ENCODE measurements around the gene PPP6R3.

The PPP6R3 gene

DNA sequence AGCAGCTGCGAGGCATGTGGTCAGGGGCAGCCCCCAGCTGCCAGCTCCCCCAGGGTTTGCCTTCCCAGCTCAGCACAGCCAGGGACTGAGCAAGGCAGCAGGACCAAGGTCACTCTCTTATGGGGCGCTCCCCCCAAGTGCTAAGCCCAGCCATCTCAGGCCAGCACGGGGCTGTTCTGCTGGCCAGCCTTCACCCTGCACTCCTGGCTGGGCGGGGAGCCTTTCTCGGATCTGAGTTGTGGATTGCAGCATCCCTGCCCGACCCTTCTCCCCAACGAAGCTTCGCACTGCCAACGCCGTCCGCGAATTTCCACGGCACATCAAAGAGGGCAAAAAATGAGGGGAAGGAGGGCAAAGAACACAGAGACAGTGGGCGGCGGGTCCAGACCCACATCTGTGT is 181.3 kb downstream of the PPP6R3 start:
- TF ChIP-seq, protein P1, sequence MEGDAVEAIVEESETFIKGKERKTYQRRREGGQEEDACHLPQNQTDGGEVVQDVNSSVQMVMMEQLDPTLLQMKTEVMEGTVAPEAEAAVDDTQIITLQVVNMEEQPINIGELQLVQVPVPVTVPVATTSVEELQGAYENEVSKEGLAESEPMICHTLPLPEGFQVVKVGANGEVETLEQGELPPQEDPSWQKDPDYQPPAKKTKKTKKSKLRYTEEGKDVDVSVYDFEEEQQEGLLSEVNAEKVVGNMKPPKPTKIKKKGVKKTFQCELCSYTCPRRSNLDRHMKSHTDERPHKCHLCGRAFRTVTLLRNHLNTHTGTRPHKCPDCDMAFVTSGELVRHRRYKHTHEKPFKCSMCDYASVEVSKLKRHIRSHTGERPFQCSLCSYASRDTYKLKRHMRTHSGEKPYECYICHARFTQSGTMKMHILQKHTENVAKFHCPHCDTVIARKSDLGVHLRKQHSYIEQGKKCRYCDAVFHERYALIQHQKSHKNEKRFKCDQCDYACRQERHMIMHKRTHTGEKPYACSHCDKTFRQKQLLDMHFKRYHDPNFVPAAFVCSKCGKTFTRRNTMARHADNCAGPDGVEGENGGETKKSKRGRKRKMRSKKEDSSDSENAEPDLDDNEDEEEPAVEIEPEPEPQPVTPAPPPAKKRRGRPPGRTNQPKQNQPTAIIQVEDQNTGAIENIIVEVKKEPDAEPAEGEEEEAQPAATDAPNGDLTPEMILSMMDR (IDR thresholded peaks at IDR 0.05; ENCODE audit: low read depth, low read length), result no peak
- H3K27ac ChIP-seq, result no peak overlapping the region
- H3K27me3 ChIP-seq (ENCODE audit: insufficient read depth, low read depth, severe bottlenecking), result no peaks in the 10 kb centered on the region
- no peak overlapping the region for H3K4me3 ChIP-seq (ENCODE audit: low read depth, low read length)
- H3K9me3 ChIP-seq (ENCODE audit: severe bottlenecking), result peaks cover 1% of the 10 kb centered on the region
- no peaks in the 10 kb centered on the region for H3K36me3 ChIP-seq
- no peak for DNase-seq

DNA sequence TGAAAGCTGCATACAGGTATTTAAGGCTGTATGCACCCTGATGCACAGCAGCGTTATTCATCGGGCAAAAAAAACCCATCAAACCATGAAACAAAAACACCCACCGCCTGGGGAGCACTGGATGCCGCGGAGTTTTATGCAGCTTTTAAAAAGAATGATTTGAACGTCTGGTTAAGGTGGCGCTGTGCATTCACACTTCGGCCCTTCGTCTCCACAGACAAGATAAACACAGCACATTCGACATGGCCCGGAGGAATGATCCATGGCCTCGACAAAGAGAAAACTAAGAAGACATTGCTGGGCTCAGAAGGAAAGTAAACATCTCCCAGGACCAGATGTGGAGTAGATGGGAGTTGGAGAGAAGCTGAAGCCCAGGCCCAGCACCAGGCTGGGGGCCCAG is 183.0 kb downstream of the PPP6R3 start:
- Histone ChIP-seq H3K27me3 (ENCODE audit: insufficient read depth, low read depth, severe bottlenecking) (no peaks in the 10 kb centered on the region), H3K36me3 (no peaks in the 10 kb centered on the region), H3K27ac (no peak overlapping the region), H3K4me3 (ENCODE audit: low read depth, low read length) (no peak overlapping the region), H3K9me3 (ENCODE audit: severe bottlenecking) (peaks cover 6% of the 10 kb centered on the region)
- no peak for DNase-seq
- TF ChIP-seq, protein P1 (IDR thresholded peaks at IDR 0.05; ENCODE audit: low read depth, low read length), result no peak

DNA sequence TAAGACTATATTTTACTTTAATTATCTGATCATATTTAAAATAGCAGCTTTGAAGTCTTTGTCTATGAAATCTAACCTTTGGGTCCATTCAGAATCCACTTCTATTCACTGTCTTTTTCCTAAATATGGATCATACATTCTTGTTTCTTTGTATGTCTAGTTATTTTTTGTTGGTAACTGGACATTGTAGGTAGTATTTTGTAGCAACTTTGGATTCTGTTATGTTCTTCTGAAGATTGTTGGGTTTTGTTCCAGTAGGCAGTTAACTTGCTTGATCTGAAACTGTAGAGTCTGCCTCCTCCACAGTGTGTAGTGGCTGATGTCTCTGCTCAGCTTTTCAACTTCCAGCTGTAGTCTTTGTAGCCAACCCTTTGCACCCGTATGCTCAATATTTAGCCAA is 186.3 kb downstream of the PPP6R3 start:
- no peaks in the 10 kb centered on the region for H3K36me3 ChIP-seq
- TF ChIP-seq, protein P1 (IDR thresholded peaks at IDR 0.05; ENCODE audit: low read depth, low read length), result no peak
- H3K27ac ChIP-seq, result no peak overlapping the region
- no peaks in the 10 kb centered on the region for H3K27me3 ChIP-seq (ENCODE audit: insufficient read depth, low read depth, severe bottlenecking)
- DNase-seq, result no peak
- peaks cover 6% of the 10 kb centered on the region for H3K9me3 ChIP-seq (ENCODE audit: severe bottlenecking)
- H3K4me3 ChIP-seq (ENCODE audit: low read depth, low read length), result no peak overlapping the region

DNA sequence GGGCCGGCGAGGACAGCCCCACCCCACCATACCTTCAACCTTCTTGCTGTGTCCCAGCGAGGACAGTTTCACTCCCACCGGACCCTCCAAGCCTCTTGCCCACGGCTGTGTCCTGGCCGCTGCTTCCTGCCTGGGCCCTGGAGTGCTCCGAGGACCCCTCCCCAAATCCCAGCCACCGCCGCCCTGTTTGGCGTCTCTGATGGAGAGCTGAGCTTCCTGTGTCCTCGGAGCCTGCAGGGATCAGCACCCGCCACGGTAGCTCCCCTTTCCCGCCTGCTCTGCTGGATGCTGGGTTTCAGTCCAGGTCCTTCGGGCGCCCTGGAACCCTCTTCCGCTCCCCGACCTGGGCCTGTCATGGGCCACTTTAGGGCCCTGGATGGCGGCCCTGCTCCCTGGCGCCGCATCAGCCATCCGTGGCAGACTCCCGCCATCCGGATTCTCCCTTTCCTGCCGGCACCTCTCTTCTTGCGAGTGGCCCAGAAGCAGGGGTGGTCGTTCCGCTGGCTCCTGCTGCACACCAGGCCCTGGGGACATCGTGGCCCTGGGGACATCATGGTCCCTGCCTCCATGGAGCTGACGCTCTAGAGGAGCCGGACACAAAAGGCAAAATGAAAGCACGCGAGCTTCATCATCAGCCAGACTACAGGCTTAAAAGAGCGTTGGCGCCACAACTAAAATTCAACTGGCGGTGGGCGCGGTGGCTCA is 189.5 kb downstream of the PPP6R3 start:
- DNase-seq, result peak; percentile 30
- Histone ChIP-seq H3K27me3 (ENCODE audit: insufficient read depth, low read depth, severe bottlenecking) (no peaks in the 10 kb centered on the region), H3K9me3 (ENCODE audit: severe bottlenecking) (peaks cover 10% of the 10 kb centered on the region), H3K27ac (no peak overlapping the region), H3K36me3 (no peaks in the 10 kb centered on the region), H3K4me3 (ENCODE audit: low read depth, low read length) (no peak overlapping the region)
- TF ChIP-seq, protein P1 (IDR thresholded peaks at IDR 0.05; ENCODE audit: low read depth, low read length), result no peak

DNA sequence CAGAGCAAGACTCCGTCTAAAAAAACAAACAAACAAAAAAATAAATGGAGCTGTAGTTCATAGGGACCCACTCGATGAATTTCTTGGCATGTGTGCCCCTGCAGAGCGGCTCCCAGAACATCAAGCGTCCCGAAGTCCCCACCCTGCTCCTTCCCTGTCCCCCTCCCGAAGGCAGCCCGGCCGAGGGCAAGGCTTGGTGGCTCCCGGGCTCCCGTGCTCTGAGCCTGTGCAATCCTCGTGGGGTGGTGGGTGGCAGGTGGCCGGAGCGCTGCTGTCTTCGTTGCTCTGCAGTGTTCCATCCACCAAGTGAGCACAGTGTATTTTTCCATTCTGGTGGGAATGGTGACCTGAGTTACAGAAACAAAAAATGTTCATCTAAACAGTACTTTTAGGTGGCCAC is 190.2 kb downstream of the PPP6R3 start:
- DNase-seq, result no peak
- H3K27me3 ChIP-seq (ENCODE audit: insufficient read depth, low read depth, severe bottlenecking), result no peaks in the 10 kb centered on the region

More for the DNA sequence above, 190.2 kb downstream of the PPP6R3 start:
- TF ChIP-seq, protein P1 (IDR thresholded peaks at IDR 0.05; ENCODE audit: low read depth, low read length), result no peak
- H3K27ac ChIP-seq, result no peak overlapping the region
- peaks cover 12% of the 10 kb centered on the region for H3K9me3 ChIP-seq (ENCODE audit: severe bottlenecking)
- H3K4me3 ChIP-seq (ENCODE audit: low read depth, low read length), result no peak overlapping the region
- H3K36me3 ChIP-seq, result no peaks in the 10 kb centered on the region

Measured in WERI-Rb-1 (cell line).